Measurements from ENCODE around the gene ALPK3.

ALPK3 gene

DNA sequence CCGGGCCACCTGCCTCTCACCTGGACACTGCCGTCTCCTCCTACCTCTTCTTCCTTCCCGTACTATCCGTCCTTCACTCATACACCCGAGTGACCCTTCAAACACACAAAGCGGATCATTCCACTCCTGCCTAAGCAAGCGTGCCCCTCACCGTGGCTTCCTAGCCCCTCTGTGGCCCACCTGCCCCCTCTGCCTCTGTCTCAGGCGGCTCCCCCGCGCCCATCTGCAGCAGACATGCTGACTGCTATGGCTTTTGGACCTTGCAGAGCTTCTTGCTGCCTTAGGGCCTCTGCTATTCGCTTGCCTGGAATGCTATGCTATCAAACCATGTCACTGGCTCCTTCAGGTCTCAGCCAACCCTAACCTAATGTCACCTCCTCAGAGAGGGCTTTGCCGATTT lies 105.4 kb downstream of the ALPK3 start:
- DNase-seq (ENCODE audit: low read depth) = no peak
